ENCODE results near the gene GPR162. TPM values are rescaled to one million over a fixed set of nuclear protein-coding genes. Genes with fewer than 3 reads are reported as not detected.
"Not testable (repeated sequence)": the region's sequence is repeated elsewhere in the genome, so short reads cannot be mapped to it uniquely, and the experiment has no call there.

The GPR162 gene
- total RNA-seq, 2 donors from 2014 or later: 0.63 TPM; not detected in 1

- H3K4me3 Mint-ChIP-seq: peak overlapping the region; percentile 94
- H3K27me3 Mint-ChIP-seq: no peaks in the 10 kb centered on the region
- peaks cover 36% of the 10 kb centered on the region for H3K4me1 Mint-ChIP-seq
- peak overlapping the region; percentile 47 for H3K27ac Mint-ChIP-seq
- ATAC-seq (no peak), DNase-seq (no peak)
- H3K9me3 ChIP-seq (ENCODE audit: control insufficient read depth, low read length, poor library complexity, severe bottlenecking): no peaks in the 10 kb centered on the region
- peaks cover 2% of the 10 kb centered on the region for H3K36me3 Mint-ChIP-seq (ENCODE audit: low read depth)
Measured at GRCh38 chr12:6866163-6866919, 44.7 kb downstream of the GPR162 start.

GRCh38 chr12:6866920-6867412 lies 45.3 kb downstream of the GPR162 start:
- peak overlapping the region; percentile 94 for H3K4me3 Mint-ChIP-seq
- ATAC-seq (no peak), DNase-seq (no peak)
- no peaks in the 10 kb centered on the region for H3K27me3 Mint-ChIP-seq
- peaks cover 42% of the 10 kb centered on the region for H3K4me1 Mint-ChIP-seq
- H3K36me3 Mint-ChIP-seq (ENCODE audit: low read depth): peaks cover 2% of the 10 kb centered on the region
- H3K27ac Mint-ChIP-seq: peak overlapping the region; percentile 47
- H3K9me3 ChIP-seq (ENCODE audit: control insufficient read depth, low read length, poor library complexity, severe bottlenecking): no peaks in the 10 kb centered on the region

DNA sequence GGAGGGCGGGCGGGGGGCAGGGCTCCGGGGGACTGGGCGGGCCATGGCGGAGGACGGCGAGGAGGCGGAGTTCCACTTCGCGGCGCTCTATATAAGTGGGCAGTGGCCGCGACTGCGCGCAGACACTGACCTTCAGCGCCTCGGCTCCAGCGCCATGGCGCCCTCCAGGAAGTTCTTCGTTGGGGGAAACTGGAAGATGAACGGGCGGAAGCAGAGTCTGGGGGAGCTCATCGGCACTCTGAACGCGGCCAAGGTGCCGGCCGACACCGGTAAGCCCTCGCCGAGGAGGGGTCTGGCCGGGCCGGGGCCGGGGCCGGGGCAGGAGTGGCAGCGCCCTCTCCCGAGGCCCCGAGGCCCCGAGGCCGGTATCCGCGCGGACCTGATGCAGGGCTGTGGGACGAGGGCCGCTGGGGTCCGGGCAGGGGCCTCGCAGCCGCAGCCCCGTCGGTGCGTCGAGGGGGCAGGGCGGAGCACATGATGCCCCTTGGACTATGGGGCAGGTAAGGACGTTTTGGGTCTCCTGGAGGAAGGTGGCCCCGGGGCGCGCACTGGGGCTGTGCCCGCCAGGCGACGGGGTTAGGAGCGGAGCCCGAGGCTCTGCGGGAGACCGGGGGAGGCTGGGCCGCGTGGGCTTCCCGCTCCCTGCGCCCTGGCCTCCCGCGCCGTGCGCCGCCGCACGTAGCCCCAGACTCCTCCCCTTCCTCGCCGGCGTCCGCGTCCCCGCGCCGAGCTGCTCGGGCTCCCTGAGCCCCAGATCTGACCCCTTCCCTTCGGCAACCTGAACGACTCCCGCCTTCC lies 46.0 kb downstream of the GPR162 start, which contains the start of gene TPI1:
TPI1 (plus strand) TSS at position 119 of the 798 bp plus-strand sequence; CDS start at position 155, 36 bp downstream.
- no peaks in the 10 kb centered on the region for H3K9me3 ChIP-seq (ENCODE audit: control insufficient read depth, low read length, poor library complexity, severe bottlenecking)
- ATAC-seq: peak; percentile 77
- Mint-ChIP-seq H3K36me3 (ENCODE audit: low read depth) (peaks cover 2% of the 10 kb centered on the region), H3K4me1 (peaks cover 48% of the 10 kb centered on the region), H3K4me3 (peak within 1 kb of the TSS; percentile 94), H3K27ac (peak within 1 kb of the TSS; percentile 93), H3K27me3 (no peaks in the 10 kb centered on the region)
- DNase-seq: peak; percentile 44 to 77 (median 77)

GRCh38 chr12:6868211-6869048 lies 46.8 kb downstream of the GPR162 start:
- no peaks in the 10 kb centered on the region for H3K9me3 ChIP-seq (ENCODE audit: control insufficient read depth, low read length, poor library complexity, severe bottlenecking)
- no peak for ATAC-seq
- Mint-ChIP-seq H3K27me3 (no peaks in the 10 kb centered on the region), H3K4me3 (peak overlapping the region; percentile 94), H3K36me3 (ENCODE audit: low read depth) (peaks cover 2% of the 10 kb centered on the region), H3K4me1 (peaks cover 50% of the 10 kb centered on the region), H3K27ac (peak overlapping the region; percentile 93)
- DNase-seq: no peak

DNA sequence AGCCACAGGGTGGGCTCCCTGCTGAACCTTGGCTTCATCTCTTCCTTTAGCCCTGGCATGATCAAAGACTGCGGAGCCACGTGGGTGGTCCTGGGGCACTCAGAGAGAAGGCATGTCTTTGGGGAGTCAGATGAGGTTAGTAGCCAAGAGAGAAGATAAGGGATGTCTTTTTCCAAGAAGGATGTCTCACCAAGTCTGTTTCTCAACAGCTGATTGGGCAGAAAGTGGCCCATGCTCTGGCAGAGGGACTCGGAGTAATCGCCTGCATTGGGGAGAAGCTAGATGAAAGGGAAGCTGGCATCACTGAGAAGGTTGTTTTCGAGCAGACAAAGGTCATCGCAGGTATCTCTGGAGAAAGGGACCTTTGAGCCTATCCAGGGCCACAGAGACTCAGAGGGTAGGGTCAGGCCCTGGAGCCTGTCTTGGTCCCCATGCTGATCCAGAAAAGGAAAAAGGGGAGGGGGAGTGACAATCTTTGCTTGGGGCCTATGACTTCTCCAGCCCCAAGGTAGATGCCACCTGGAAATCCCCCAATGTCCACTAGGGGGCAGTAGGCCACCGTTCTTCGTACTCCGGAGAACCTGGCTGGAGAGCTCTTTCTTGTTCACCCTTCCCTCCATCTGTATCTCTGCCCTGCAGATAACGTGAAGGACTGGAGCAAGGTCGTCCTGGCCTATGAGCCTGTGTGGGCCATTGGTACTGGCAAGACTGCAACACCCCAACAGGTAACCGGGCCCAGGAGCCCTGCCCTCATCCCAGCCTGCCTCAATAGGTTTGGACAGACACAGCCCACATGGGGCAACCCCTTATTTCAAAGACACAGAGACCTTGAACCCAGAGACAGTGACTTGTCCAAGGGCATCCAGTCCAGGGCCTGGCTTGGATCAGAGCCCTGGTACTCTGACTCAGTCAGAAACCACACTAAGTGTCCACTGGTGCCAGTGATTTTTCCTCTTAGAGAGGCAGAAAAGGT lies 47.7 kb downstream of the GPR162 start:
- no peaks in the 10 kb centered on the region for H3K9me3 ChIP-seq (ENCODE audit: control insufficient read depth, low read length, poor library complexity, severe bottlenecking)
- H3K27ac Mint-ChIP-seq: peak overlapping the region; percentile 93
- no peaks in the 10 kb centered on the region for H3K27me3 Mint-ChIP-seq
- DNase-seq: peak; percentile 64 to 84 (median 72)
- peaks cover 2% of the 10 kb centered on the region for H3K36me3 Mint-ChIP-seq (ENCODE audit: low read depth)
- H3K4me3 Mint-ChIP-seq: peak overlapping the region; percentile 94
- ATAC-seq: peak; percentile 14
- H3K4me1 Mint-ChIP-seq: peaks cover 52% of the 10 kb centered on the region

DNA sequence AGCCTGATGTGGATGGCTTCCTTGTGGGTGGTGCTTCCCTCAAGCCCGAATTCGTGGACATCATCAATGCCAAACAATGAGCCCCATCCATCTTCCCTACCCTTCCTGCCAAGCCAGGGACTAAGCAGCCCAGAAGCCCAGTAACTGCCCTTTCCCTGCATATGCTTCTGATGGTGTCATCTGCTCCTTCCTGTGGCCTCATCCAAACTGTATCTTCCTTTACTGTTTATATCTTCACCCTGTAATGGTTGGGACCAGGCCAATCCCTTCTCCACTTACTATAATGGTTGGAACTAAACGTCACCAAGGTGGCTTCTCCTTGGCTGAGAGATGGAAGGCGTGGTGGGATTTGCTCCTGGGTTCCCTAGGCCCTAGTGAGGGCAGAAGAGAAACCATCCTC lies 48.7 kb downstream of the GPR162 start:
- H3K27ac Mint-ChIP-seq: peak overlapping the region; percentile 93
- H3K4me1 Mint-ChIP-seq: peaks cover 54% of the 10 kb centered on the region
- not testable (repeated sequence) for H3K27me3 Mint-ChIP-seq; DNase-seq; ATAC-seq; H3K36me3 Mint-ChIP-seq (ENCODE audit: low read depth); H3K9me3 ChIP-seq (ENCODE audit: control insufficient read depth, low read length, poor library complexity, severe bottlenecking)
- peak overlapping the region; percentile 21 for H3K4me3 Mint-ChIP-seq

- H3K4me3 Mint-ChIP-seq: peak overlapping the region; percentile 94
- no peaks in the 10 kb centered on the region for H3K9me3 ChIP-seq (ENCODE audit: control insufficient read depth, low read length, poor library complexity, severe bottlenecking)
- DNase-seq (peak in 1 of 3 donors; percentile 33), ATAC-seq (no peak)
- H3K36me3 Mint-ChIP-seq (ENCODE audit: low read depth): peaks cover 3% of the 10 kb centered on the region
- H3K27ac Mint-ChIP-seq: peak overlapping the region; percentile 93
- peaks cover 58% of the 10 kb centered on the region for H3K4me1 Mint-ChIP-seq
- no peaks in the 10 kb centered on the region for H3K27me3 Mint-ChIP-seq
Measured at GRCh38 chr12:6871052-6871957, 49.7 kb downstream of the GPR162 start.

DNA sequence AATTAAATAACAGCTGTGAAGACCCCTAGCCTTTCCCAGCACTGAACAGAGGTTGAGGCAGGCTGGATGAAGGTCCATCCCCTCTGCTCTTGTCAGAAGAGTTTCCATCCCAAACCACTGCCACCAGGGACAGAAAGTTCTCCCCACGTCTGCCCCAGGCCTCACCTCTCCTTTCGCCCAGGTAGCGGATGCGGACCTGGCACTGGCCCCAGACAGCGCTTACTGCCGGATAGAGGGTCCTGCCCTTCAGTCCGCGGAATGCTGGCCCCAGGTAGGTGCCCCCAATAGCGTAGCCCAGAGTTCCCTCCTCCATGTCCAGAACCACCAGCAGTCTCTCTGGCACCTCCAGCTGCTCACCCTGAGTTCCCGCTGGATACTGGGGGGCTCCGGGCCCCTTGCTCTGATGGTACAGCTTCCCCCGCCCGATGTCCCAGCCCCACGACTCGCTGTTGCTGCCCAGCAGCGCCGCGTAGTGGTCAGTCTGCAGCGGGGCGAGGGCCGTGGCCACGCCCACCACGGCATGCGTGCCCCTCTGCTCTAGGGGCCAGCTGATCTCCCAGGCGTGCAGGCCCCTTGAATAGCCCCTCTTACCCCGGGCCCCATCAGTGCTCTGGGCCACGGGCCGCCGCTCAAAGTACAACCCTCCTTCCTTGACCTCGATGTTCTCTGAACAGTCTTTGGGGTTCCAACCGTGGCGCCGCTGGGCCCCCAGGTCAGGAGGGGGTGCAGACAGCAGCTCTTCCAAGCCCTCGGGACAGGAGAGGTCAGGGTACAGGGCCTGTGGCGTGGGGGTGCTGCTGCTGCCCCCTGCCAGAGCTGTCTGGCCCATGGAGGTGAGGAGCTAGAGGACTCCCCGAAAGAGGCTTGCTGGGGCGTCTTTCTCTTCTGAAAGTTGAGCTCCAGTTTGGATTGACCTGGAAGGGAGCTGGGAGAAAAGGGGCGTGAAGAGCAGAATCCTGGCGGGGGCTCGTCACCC lies 50.7 kb downstream of the GPR162 start:
- Mint-ChIP-seq H3K27ac (peak overlapping the region; percentile 93), H3K4me1 (peaks cover 56% of the 10 kb centered on the region), H3K27me3 (no peaks in the 10 kb centered on the region), H3K4me3 (peak overlapping the region; percentile 94), H3K36me3 (ENCODE audit: low read depth) (peaks cover 6% of the 10 kb centered on the region)
- DNase-seq: peak; percentile 78 to 82 (median 81)
- no peaks in the 10 kb centered on the region for H3K9me3 ChIP-seq (ENCODE audit: control insufficient read depth, low read length, poor library complexity, severe bottlenecking)
- peak; percentile 46 for ATAC-seq

DNA sequence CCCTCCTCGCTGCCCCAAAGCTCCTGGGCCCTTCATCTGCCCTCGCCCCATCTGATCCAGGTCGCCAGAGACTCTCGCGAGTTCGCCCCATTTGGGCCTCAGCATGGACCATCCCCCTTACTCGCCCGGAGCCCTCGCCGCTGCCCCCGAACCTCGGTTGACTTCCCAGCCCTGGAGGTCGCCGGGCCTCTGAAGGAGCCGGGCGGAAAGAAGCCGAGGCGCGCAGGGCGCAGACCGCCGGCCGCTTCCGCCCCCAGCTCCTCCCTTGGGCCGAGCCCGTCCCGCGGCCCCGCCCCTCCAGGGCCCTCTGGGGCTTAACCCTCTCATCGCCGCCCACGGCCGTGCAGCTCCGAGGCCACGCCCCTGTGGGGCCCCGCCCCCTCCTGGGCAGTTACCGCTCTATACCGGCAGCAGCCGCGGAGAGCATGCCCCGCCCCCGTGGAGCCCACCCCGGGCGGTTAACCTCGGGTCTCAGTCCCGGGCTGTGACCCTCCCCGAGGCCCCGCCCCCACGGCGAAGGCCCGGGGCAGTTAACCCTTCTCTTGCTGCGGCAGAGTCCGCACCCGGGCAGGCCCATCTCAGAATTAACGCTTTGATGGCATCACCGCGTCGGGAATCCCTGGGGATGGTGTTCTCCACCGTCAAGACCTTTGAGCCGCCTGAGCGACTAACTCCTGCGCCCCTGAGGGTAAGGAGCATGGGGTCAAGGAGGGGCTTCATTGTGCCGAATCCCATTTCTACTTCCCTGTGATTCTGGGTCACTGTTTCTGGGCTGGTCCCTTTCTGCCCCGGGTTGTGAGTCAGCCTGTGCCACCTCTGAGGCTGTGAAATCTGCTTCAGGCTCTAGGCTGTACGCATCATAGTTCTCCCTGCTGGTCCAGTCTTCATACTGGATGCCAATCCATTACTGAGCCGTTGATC lies 51.7 kb downstream of the GPR162 start, which contains the start of gene SPSB2:
SPSB2 (minus strand) TSS at position 210 of the 921 bp plus-strand sequence. CDS start 402 bp downstream, outside the sequence.
- H3K9me3 ChIP-seq (ENCODE audit: control insufficient read depth, low read length, poor library complexity, severe bottlenecking): no peaks in the 10 kb centered on the region
- H3K4me3 Mint-ChIP-seq: peak within 1 kb of the TSS; percentile 94
- H3K4me1 Mint-ChIP-seq: peaks cover 51% of the 10 kb centered on the region
- H3K27ac Mint-ChIP-seq: peak within 1 kb of the TSS; percentile 93
- DNase-seq (peak; percentile 99 to 100 (median 99)), ATAC-seq (peak; percentile 93)
- H3K36me3 Mint-ChIP-seq (ENCODE audit: low read depth): peaks cover 6% of the 10 kb centered on the region
- no peaks in the 10 kb centered on the region for H3K27me3 Mint-ChIP-seq
